SK-N-SH treated with all-trans-retinoic acid at 6 μM for 48 hours (cell line): ENCODE results near the gene CTNNA3.

ENCODE experiments used
- ARNTL ChIP-seq: fragments of 450-650 bp; formaldehyde crosslinking; IDR thresholded peaks from 2 replicates; pipeline ENCODE4 v1.5.0; 2020; ENCODE audit warnings: low read depth, mild to moderate bottlenecking, moderate library complexity, borderline replicate concordance
- PATZ1 ChIP-seq: fragments of 250-450 bp; sonication (Bioruptor Pico); IDR thresholded peaks from 2 replicates; pipeline ENCODE4 v1.8.0; 2020; ENCODE audit warnings: mild to moderate bottlenecking, moderate library complexity, borderline replicate concordance
- ZFP3 ChIP-seq: fragments of 250-450 bp; sonication (Bioruptor Pico); IDR thresholded peaks from 2 replicates; pipeline ENCODE4 v1.5.0; 2020; ENCODE audit warnings: mild to moderate bottlenecking, moderate library complexity
- ZNF8 ChIP-seq: fragments of 450-650 bp; formaldehyde crosslinking; IDR thresholded peaks from 2 replicates; pipeline ENCODE4 v1.5.0; 2020; ENCODE audit warnings: mild to moderate bottlenecking, moderate library complexity
- TF ChIP-seq, protein P1 (sequence below): fragments of 250-450 bp; sonication (Bioruptor Pico); IDR thresholded peaks from 2 replicates; pipeline ENCODE4 v1.5.1; 2020; ENCODE audit warnings: low read depth, mild to moderate bottlenecking, moderate library complexity

GRCh38 chr10:65964205-65964604 lies 1731.8 kb downstream of the CTNNA3 start:
- no peak for TF ChIP-seq ARNTL (CRISPR knock-in tag)
- TF ChIP-seq, protein P1, sequence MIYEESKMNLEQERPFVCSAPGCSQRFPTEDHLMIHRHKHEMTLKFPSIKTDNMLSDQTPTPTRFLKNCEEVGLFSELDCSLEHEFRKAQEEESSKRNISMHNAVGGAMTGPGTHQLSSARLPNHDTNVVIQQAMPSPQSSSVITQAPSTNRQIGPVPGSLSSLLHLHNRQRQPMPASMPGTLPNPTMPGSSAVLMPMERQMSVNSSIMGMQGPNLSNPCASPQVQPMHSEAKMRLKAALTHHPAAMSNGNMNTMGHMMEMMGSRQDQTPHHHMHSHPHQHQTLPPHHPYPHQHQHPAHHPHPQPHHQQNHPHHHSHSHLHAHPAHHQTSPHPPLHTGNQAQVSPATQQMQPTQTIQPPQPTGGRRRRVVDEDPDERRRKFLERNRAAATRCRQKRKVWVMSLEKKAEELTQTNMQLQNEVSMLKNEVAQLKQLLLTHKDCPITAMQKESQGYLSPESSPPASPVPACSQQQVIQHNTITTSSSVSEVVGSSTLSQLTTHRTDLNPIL (CRISPR knock-in tag): no peak
- no peak for TF ChIP-seq ZFP3 (CRISPR knock-in tag)
- TF ChIP-seq ZNF8 (CRISPR knock-in tag): no peak
- no peak for TF ChIP-seq PATZ1
